ELF-1 (cell line): ENCODE results near the gene SCTR.

Experiments used
- DNase-seq: peaks from one replicate; pipeline ENCODE4 v3.0.0-alpha.2; 2016; ENCODE audit warnings: low read depth, low spot score

The SCTR gene

GRCh38 chr2:119475225-119475856 lies 48.9 kb downstream of the SCTR start:
- DNase-seq: peak; percentile 72

GRCh38 chr2:119474371-119475224 lies 49.7 kb downstream of the SCTR start:
- DNase-seq: no peak

- DNase-seq: no peak
Observed at GRCh38 chr2:119473621-119474370, 50.5 kb downstream of the SCTR start.

GRCh38 chr2:119472749-119473148 lies 51.5 kb downstream of the SCTR start:
- DNase-seq: no peak

- no peak for DNase-seq
Observed at GRCh38 chr2:119469661-119470297, 54.5 kb downstream of the SCTR start.

GRCh38 chr2:119469131-119469530 lies 55.2 kb downstream of the SCTR start:
- DNase-seq: no peak

- no peak for DNase-seq
Observed at GRCh38 chr2:119468154-119468955, 55.9 kb downstream of the SCTR start.

- no peak for DNase-seq
Observed at GRCh38 chr2:119466373-119466772, 57.9 kb downstream of the SCTR start.

- no peak for DNase-seq
Observed at GRCh38 chr2:119465687-119466086, 58.6 kb downstream of the SCTR start.

GRCh38 chr2:119464981-119465380 lies 59.3 kb downstream of the SCTR start:
- no peak for DNase-seq

- no peak for DNase-seq
Observed at GRCh38 chr2:119463990-119464389, 60.3 kb downstream of the SCTR start.

GRCh38 chr2:119463136-119463535 lies 61.1 kb downstream of the SCTR start:
- DNase-seq: no peak

GRCh38 chr2:119462574-119462973 lies 61.7 kb downstream of the SCTR start:
- no peak for DNase-seq

- no peak for DNase-seq
Observed at GRCh38 chr2:119461811-119462210, 62.5 kb downstream of the SCTR start.

- DNase-seq: no peak
Observed at GRCh38 chr2:119460076-119460475, 64.2 kb downstream of the SCTR start.

GRCh38 chr2:119455066-119455718 lies 69.1 kb downstream of the SCTR start:
- DNase-seq: no peak

- DNase-seq: no peak
Observed at GRCh38 chr2:119453972-119454593, 70.2 kb downstream of the SCTR start.

GRCh38 chr2:119451336-119452050 lies 72.8 kb downstream of the SCTR start:
- DNase-seq: no peak

GRCh38 chr2:119449521-119449920 lies 74.8 kb downstream of the SCTR start:
- DNase-seq: no peak
